HG02610 (cell line): ENCODE data around the gene MGAT1.
"Not testable (repeated sequence)": the region's sequence is repeated elsewhere in the genome, so short reads cannot be mapped to it uniquely, and the experiment has no call there.

Source experiments
- ATAC-seq: cut with Tn5 transposase; IDR thresholded peaks from one replicate; pipeline ENCODE4 v1.9.1; 2021; ENCODE audit warnings: mild to moderate bottlenecking, moderate library complexity; ENCODE audit not compliant: unreplicated experiment

Gene MGAT1

GRCh38 chr5:180807046-180807445 lies 4.4 kb upstream of the MGAT1 start:
- no peak for ATAC-seq

DNA sequence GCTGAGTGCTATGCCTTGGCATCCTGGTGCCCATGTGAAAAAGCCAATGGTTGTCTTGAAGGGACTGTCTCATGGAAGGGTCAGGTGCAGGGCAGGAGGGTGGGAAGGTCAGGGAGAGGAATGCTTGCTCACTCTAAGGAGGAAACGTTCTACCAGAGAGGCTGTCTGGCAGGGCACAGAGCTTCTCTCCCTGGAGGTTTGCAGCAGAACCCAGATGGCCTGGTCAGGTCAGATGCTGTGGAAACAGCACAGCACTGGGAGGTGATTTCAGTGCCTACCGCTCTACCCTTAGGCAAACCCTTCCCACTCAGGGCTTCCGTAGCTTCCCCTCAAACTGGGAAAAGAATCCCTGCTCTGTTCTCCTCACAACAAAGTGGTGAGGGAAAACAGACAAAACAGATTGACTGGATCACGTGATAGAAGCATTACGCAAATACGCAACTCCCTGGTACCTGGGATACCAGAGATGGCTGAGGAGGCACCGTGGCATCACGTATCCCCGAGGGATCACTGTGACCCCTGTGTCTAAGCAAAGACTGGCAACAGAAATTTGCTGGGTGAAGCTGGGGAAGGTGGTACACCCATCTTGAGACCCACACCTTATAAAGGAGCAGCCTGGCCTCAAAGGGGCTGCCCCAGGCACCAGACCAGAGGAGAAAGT lies 3.9 kb upstream of the MGAT1 start:
- no peak for ATAC-seq

GRCh38 chr5:180804129-180804618 lies 1.6 kb upstream of the MGAT1 start:
- no peak for ATAC-seq

- peak; percentile 57 for ATAC-seq
Observed at GRCh38 chr5:180803181-180804128, 849 bp upstream of the MGAT1 start.

DNA sequence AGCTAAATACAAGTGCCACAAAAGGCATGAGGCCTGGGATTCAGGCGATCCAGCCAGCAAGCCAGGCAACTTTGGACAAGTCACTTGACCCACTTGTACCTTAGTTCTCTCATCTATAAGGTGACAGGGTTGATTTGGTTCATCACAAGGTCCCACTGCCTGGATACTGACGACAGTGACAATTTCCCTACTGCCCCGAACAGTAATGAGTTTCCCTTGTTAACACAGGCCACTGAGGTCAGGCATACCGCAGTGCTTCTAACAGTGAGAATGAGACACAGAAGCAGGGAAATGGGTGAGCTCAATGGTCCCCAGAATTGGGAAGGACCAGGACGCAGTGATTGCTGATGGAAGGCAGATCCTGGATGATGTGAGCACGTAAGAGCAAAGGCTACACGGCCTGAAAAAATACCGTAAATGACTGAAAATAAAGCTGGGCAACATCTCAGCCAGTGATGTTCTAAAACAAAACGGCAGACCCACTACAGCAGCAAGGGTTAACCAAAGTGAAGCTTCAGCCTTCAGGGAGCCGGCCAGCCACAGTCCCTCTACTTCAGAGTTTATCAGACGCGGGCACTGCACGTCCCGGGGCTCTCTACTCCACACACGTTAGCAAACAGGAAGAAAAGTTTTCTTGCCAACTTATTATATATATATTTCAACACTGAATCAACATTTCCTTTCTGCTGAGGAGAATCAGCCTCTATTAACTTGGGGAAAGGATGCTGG lies 846 bp downstream of the MGAT1 start:
- ATAC-seq, result no peak

DNA sequence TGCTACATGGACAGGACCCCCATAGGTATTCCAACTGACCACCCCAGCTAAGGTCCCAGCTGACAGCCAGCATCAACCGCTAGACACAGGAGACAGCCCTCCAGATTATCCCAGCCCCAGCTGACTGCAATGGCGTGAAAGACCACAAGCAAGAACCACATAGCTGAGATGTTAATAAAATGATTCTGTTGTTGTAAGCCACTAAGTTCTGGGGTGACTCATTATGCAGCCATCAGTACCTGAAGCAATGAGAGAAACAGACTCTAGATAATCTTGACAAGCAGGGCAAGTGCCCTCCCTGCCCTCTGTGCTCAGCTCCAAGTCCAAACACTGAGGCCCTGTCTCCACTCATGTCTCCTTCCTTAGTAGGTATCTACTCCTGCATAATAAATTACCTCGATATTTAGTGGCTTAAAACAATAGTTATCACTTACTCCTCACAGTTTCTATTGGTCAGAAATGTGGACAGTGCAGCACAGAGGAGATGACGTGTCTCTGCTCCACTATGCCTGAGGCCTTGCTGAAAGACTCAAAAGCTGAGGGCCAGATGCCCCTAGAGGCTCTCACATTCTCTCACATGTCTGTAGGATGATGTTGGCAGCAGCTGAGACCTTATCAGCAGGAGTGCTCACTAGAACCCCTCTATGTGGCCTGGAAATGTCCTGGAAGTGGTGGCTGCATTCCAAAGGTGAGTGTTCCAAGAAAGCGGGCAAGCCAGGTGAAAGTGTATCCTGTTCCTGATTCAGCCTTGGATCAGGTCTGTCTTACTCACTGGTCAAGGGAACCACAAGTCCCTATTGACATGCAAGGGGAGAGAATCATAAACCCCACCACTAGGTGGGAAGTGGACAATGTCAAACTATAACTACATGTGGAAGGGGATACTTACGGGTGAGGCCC lies 2.5 kb downstream of the MGAT1 start:
- ATAC-seq, result no peak

GRCh38 chr5:180799194-180799593 lies 3.4 kb downstream of the MGAT1 start:
- no peak for ATAC-seq

- ATAC-seq, result no peak
Observed at GRCh38 chr5:180798193-180798592, 4.4 kb downstream of the MGAT1 start.

DNA sequence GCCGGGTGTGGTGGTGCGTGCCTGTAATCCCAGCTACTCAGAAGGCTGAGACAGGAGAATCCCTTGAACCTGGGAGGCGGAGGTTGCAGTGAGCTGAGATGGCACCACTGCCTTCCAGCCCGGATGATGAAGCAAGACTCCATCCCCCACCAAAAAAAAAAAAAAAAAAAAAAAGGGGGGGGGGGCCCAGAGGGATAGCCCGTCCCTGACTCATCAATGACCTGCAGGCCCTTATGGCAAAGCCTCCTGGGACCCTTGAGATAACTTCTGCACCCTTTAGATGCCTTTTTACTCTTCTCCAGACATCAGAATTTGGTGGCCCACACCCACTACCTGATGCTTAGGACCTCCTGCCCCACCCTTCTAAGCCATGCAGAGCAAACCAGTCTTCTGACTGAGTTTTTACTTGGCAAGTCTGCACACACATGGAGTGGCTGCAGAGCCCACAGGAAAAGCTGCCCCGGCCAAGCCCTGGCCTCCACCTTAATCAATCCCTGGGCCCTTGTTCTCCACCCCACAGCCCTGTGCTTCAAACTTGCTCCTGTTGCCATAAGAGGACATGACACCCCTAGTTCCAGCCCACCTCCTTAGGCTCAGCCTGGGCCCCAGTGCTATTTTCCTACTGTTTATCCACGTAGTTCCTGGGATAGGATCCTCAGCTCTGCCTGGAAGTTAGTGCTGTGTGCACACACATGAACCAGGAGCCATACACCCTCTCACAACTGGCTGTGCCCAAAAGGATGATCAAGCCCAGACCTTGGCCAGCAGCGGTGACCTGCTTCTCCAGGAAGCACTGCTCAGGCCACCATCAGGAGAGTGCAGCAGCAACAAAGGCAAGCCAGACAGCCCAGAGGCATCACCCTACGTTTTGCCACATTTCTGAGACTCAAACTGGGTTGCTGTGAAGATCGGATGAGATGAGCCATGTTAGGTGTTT lies 5.1 kb downstream of the MGAT1 start:
- no peak for ATAC-seq

GRCh38 chr5:180795771-180796313 lies 6.8 kb downstream of the MGAT1 start:
- ATAC-seq, result no peak

- no peak for ATAC-seq
Observed at GRCh38 chr5:180792965-180793287, 9.7 kb downstream of the MGAT1 start.

- no peak for ATAC-seq
Observed at GRCh38 chr5:180792287-180792964, 10.2 kb downstream of the MGAT1 start.

DNA sequence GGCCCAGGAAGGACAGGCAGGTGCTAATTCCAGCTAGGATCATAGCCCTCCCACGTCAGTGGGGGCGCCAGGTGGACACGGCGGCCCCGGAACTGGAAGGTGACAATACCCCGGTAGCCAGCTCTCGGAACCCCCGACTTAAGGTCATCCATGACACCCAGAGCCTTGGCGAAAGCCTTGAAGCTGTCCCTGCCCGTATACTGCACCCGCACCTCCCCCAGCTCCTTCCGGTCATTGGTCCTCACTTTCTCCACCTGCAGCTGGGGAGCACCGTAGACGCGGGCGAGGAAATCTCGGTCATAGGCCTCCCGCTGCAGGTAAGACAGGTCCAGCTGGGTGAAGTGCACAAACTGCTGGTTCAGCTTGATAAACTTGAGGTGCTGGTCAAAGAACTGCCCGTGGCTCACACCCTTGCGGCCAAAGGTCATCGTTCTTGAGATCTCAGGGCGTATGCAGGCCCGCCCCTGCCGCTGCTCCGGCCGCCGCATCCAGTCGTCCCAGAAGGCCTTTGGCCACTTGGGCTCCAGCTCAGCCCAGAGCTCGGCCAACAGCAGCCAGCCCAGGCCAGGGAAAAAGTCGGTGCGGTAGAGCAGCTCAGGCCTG lies 10.9 kb downstream of the MGAT1 start:
- no peak for ATAC-seq

GRCh38 chr5:180790524-180790923 lies 12.1 kb downstream of the MGAT1 start:
- no peak for ATAC-seq

- ATAC-seq, result no peak
Observed at GRCh38 chr5:180790020-180790419, 12.6 kb downstream of the MGAT1 start.

DNA sequence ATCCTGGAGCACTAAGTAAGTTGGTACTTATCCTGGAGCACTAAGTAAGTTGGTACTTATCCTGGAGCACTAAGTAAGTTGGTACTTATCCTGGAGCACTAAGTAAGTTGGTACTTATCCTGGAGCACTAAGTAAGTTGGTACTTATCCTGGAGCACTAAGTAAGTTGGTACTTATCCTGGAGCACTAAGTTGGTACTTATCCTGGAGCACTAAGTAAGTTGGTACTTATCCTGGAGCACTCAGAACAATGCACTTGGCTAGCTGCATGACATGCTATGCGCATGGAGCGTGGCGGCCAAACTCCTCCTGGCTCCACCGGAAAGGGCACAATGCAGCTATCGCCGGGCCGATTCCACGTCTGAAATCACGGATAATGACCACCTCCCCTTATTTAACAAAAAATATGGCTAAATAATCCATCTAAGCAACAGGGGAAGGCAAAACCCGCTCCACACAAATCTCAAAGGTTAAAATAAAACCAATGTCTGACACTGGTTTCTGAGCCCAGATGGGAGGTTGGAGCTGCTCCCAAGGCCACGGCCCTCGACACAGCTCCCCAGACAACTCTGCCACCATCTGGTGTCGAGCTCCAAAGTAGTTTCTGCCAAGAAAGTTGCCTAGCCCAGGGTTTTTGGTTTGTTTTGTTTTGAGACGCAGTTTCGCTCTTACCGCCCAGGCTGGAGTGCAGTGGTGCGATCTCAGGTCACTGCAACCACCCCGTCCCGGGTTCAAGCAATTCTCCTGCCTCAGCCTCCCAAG lies 13.8 kb downstream of the MGAT1 start:
- not testable (repeated sequence) for ATAC-seq

DNA sequence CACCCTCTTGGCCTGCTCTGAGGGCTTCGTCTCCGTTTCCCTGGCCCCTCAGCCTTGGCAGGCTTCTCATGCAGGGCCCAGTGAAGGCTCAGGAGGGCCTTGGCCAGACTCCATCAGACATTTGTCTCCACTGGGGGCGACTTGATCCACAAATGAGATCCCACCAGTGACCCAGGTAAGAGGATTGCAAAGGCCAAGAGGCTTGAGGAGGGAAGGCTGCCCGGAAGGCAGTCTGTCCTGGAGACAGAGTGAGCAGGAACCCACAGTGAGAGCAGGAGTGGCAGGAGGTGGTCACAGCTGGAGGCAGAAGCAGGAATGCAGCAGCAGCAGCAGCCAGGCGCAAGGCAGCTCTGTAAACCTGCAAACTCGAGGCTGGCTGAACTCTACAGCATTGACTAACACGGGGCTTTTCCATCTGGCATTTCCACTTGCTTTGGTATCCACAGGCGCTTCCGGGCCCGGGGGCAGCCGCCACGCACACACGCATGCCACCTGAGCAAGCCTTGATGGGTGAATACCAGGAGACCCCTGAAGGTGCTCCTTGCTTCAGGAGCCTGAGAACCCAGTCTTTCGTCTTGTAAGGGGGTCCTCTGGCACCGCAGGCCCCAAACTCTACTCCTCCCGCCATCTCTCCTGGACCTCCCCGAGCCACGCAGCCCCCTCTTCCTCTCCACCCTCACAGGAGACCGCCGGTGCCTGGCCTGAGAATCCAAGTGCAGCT lies 14.7 kb downstream of the MGAT1 start:
- ATAC-seq, result no peak
